SK-MEL-5 (cell line): Measurements from ENCODE around the gene GPR3. TPM values are rescaled to one million over a fixed set of nuclear protein-coding genes. Genes with fewer than 3 reads are reported as not detected.

ENCODE experiments used
- DNase-seq: peaks from one replicate; pipeline ENCODE4 v3.0.0-alpha.2; 2016; ENCODE audit warnings: low read depth, low spot score
- in situ Hi-C: cut with HindIII; loops from 2 replicates; pipeline ENCODE4 v1.10.0; 2016; ENCODE audit warnings: low sequenced_read_pairs, high pct_unique_total_duplicates, low pct_unique_long_range_greater_than_20kb
- polyA plus RNA-seq, 2 experiments: library from polyadenylated mRNA; depleted of rRNA; stranded (reverse); fragments of >200 nt; gene quantifications; 2 replicates each; pipeline ENCODE4 v1.2.3, GENCODE V29; 2015
- total RNA-seq: library from RNA; depleted of rRNA; stranded (reverse); fragments of >200 nt; shearing (Covaris generic); gene quantifications from 2 replicates; pipeline ENCODE4 v1.2.3, GENCODE V29; 2014; rRNA removed

GPR3 gene
- 1.7 and 2.1 TPM in 2 replicates for total RNA-seq
- polyA plus RNA-seq (2015; cell fraction: cytosol; rRNA removed), result 9.1 and 12.1 TPM in 2 replicates
- polyA plus RNA-seq (2015; cell fraction: nucleus; rRNA removed), result 6.9 and 14.4 TPM in 2 replicates

GRCh38 chr1:27392096-27392777, at the start of gene GPR3:
TSS of gene GPR3 (plus strand) at chr1:27392622. CDS start at chr1:27393799, 1,177 bp downstream.
- in situ Hi-C loops, result no loop called here
- peak; percentile 84 for DNase-seq

GRCh38 chr1:27342778-27343638, 49.4 kb upstream of the GPR3 start:
- in situ Hi-C loops, result no loop called here
- DNase-seq, result no peak

GRCh38 chr1:27343639-27344025, 48.8 kb upstream of the GPR3 start:
- DNase-seq, result no peak

GRCh38 chr1:27345272-27345671, 47.1 kb upstream of the GPR3 start:
- in situ Hi-C loops, result no loop called here
- no peak for DNase-seq

More at GRCh38 chr1:27343639-27344025, 48.8 kb upstream of the GPR3 start:
- in situ Hi-C loops, result no loop called here

- no peak for DNase-seq
- in situ Hi-C loops, result no loop called here
Measured at GRCh38 chr1:27346357-27346756, 46.1 kb upstream of the GPR3 start.

GRCh38 chr1:27346991-27347624, 45.3 kb upstream of the GPR3 start:
- no peak for DNase-seq
- in situ Hi-C loops, result no loop called here

GRCh38 chr1:27348861-27349783, 43.3 kb upstream of the GPR3 start:
- in situ Hi-C loops, result no loop called here
- no peak for DNase-seq

- in situ Hi-C loops, result no loop called here
- DNase-seq, result no peak
Measured at GRCh38 chr1:27349784-27350662, 42.4 kb upstream of the GPR3 start.

GRCh38 chr1:27350663-27351540, 41.5 kb upstream of the GPR3 start:
- no peak for DNase-seq

GRCh38 chr1:27351541-27352107, 40.8 kb upstream of the GPR3 start:
- no peak for DNase-seq
- in situ Hi-C loops, result no loop called here

More at GRCh38 chr1:27350663-27351540, 41.5 kb upstream of the GPR3 start:
- in situ Hi-C loops, result no loop called here

- in situ Hi-C loops, result no loop called here
- DNase-seq, result no peak
Measured at GRCh38 chr1:27353166-27353565, 39.3 kb upstream of the GPR3 start.

- in situ Hi-C loops, result no loop called here
Measured at GRCh38 chr1:27353629-27354028, 38.8 kb upstream of the GPR3 start.

GRCh38 chr1:27355683-27356082, 36.7 kb upstream of the GPR3 start:
- DNase-seq, result no peak
- in situ Hi-C loops, result no loop called here

More at GRCh38 chr1:27353629-27354028, 38.8 kb upstream of the GPR3 start:
- no peak for DNase-seq

- DNase-seq, result no peak
- in situ Hi-C loops, result no loop called here
Measured at GRCh38 chr1:27356277-27356618, 36.2 kb upstream of the GPR3 start.

GRCh38 chr1:27356619-27357280, 35.7 kb upstream of the GPR3 start:
- in situ Hi-C loops, result no loop called here
- DNase-seq, result no peak
